Activated T-cell treated with anti-CD3 and anti-CD28 coated beads, Interleukin-2, amount 50 U/mL, for 24 hours (primary cell): ENCODE data around the gene ZBTB48.
"Not testable (repeated sequence)": the region's sequence is repeated elsewhere in the genome, so short reads cannot be mapped to it uniquely, and the experiment has no call there.

Experiments used
- DNase-seq: peaks from one replicate; pipeline ENCODE4 v3.0.0-alpha.2; 2020
- H3K27ac Mint-ChIP-seq: 2 replicates; pipeline ENCODE4 v1.8.0; 2020; ENCODE audit warnings: mild to moderate bottlenecking, mixed read lengths
- H3K27me3 Mint-ChIP-seq: 2 replicates; pipeline ENCODE4 v1.8.0; 2020; ENCODE audit warnings: mixed read lengths
- H3K36me3 Mint-ChIP-seq: 2 replicates; pipeline ENCODE4 v1.8.0; 2020; ENCODE audit warnings: low read depth, mixed read lengths
- H3K4me1 Mint-ChIP-seq: 2 replicates; pipeline ENCODE4 v1.8.0; 2020; ENCODE audit warnings: low read depth, mixed read lengths
- H3K4me3 Mint-ChIP-seq: 2 replicates; pipeline ENCODE4 v1.8.0; 2020; ENCODE audit warnings: mild to moderate bottlenecking, moderate library complexity, mixed read lengths
- H3K9me3 Mint-ChIP-seq: 2 replicates; pipeline ENCODE4 v1.8.0; 2020; ENCODE audit warnings: mixed read lengths

Gene ZBTB48

GRCh38 chr1:6592865-6593593 lies 13.2 kb downstream of the ZBTB48 start:
- H3K36me3 Mint-ChIP-seq = peaks cover 97% of the 10 kb centered on the region
- H3K9me3 Mint-ChIP-seq = no peaks in the 10 kb centered on the region
- no peaks in the 10 kb centered on the region for H3K27me3 Mint-ChIP-seq
- H3K4me3 Mint-ChIP-seq = no peak overlapping the region
- H3K4me1 Mint-ChIP-seq = peaks cover 43% of the 10 kb centered on the region
- peak overlapping the region; percentile 6 for H3K27ac Mint-ChIP-seq
- DNase-seq = no peak

DNA sequence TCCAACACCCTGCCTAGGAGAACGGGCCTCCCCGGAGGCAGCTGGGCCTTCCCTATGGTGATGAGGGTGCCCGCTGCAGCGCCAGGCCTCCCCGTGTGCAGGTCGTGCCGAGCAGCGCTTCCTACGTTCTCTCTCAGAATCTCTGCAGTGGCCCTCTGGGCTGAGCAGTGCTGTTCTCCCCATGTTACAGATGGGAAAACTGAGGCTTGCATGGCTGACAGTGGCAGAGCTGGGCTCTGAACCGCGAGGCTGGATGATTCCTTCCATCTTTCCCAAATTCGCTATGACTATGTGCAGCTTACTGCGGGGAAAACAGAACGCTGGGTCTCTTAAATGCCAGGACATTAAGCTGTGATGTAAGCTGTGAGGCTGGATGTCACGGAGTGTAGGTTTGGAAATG lies 14.0 kb downstream of the ZBTB48 start:
- no peaks in the 10 kb centered on the region for H3K27me3 Mint-ChIP-seq
- peaks cover 45% of the 10 kb centered on the region for H3K4me1 Mint-ChIP-seq

GRCh38 chr1:6594977-6595740 lies 15.4 kb downstream of the ZBTB48 start:
- H3K27ac Mint-ChIP-seq = peak overlapping the region; percentile 27
- no peak for DNase-seq
- H3K36me3 Mint-ChIP-seq = peaks cover 96% of the 10 kb centered on the region
- H3K4me1 Mint-ChIP-seq = peaks cover 57% of the 10 kb centered on the region
- H3K27me3 Mint-ChIP-seq = no peaks in the 10 kb centered on the region
- H3K4me3 Mint-ChIP-seq = no peak overlapping the region
- no peaks in the 10 kb centered on the region for H3K9me3 Mint-ChIP-seq

More for the DNA sequence above, 14.0 kb downstream of the ZBTB48 start:
- peaks cover 97% of the 10 kb centered on the region for H3K36me3 Mint-ChIP-seq
- no peak overlapping the region for H3K4me3 Mint-ChIP-seq
- H3K27ac Mint-ChIP-seq = peak overlapping the region; percentile 8
- H3K9me3 Mint-ChIP-seq = no peaks in the 10 kb centered on the region
- DNase-seq = no peak

DNA sequence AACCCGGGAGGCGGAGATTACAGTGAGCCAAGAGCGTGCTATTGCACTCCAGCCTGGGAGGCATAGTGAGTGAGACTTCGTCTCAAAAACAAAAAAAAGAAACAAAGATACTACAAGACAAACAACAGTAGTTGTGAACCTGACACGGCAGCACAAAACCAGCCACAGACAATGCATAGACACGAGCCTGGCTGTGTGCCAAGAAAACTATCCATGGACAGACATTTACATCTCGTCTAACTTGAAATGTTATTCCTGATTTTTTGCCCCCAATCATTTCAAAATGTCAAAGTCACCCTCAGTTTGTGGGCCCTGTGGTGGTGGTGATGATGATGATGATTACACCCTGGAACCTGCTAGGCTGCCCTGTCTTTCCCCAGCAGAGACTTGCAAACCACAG lies 16.6 kb downstream of the ZBTB48 start:
- Mint-ChIP-seq H3K4me1 (peaks cover 57% of the 10 kb centered on the region), H3K4me3 (no peak overlapping the region), H3K27me3 (no peaks in the 10 kb centered on the region), H3K27ac (peak overlapping the region; percentile 69), H3K9me3 (no peaks in the 10 kb centered on the region), H3K36me3 (peaks cover 97% of the 10 kb centered on the region)
- no peak for DNase-seq

- Mint-ChIP-seq H3K9me3 (no peaks in the 10 kb centered on the region), H3K27me3 (no peaks in the 10 kb centered on the region), H3K27ac (peak overlapping the region; percentile 75), H3K4me3 (no peak overlapping the region), H3K36me3 (peaks cover 96% of the 10 kb centered on the region), H3K4me1 (peaks cover 51% of the 10 kb centered on the region)
- no peak for DNase-seq
Observed at GRCh38 chr1:6596886-6597776, 17.3 kb downstream of the ZBTB48 start.

GRCh38 chr1:6597777-6598131 lies 18.0 kb downstream of the ZBTB48 start:
- Mint-ChIP-seq H3K27ac (peak overlapping the region; percentile 75), H3K36me3 (peaks cover 89% of the 10 kb centered on the region), H3K4me1 (peaks cover 51% of the 10 kb centered on the region), H3K27me3 (no peaks in the 10 kb centered on the region), H3K4me3 (no peak overlapping the region), H3K9me3 (no peaks in the 10 kb centered on the region)
- DNase-seq = no peak

- H3K9me3 Mint-ChIP-seq = no peaks in the 10 kb centered on the region
- H3K27me3 Mint-ChIP-seq = no peaks in the 10 kb centered on the region
- H3K4me3 Mint-ChIP-seq = peak overlapping the region; percentile 92
- peak; percentile 64 for DNase-seq
- peaks cover 54% of the 10 kb centered on the region for H3K4me1 Mint-ChIP-seq
- peaks cover 73% of the 10 kb centered on the region for H3K36me3 Mint-ChIP-seq
- H3K27ac Mint-ChIP-seq = peak overlapping the region; percentile 98
Observed at GRCh38 chr1:6599141-6599975, 19.6 kb downstream of the ZBTB48 start.

GRCh38 chr1:6599991-6600390 lies 20.2 kb downstream of the ZBTB48 start:
- Mint-ChIP-seq H3K4me3 (peak overlapping the region; percentile 92), H3K36me3 (peaks cover 67% of the 10 kb centered on the region), H3K27ac (peak overlapping the region; percentile 98), H3K4me1 (peaks cover 55% of the 10 kb centered on the region)
- not testable (repeated sequence) for H3K27me3 Mint-ChIP-seq, DNase-seq, H3K9me3 Mint-ChIP-seq

DNA sequence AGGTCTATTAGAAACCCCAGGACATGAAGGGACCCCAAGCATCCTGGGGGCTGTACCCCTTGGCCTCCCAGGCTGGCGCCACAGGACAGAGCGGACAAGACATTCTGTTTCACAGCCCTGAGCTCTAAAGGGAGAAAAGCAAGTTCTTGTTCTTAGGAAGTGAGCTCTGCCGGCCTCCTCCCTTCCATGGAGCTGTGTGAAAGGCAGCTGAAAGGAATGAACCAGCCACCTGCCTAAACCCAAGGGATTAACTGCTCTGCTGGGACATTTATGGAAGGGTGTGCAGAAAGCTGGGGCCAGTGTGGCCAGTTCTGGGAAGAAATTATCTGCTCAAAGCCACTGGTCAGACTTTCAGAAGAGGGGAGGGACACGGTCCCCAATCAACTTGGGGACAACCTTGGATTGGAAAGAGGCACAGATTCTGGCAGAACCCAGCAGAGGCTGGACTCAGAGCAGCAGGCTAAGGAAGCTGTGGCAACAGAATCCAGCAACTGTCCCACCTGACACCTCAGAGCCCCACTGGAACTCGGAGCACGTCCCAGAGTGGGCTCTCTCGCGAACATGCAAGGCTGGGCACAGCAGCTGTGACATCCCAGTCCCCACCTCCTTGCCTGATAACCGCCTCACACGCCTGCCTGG lies 20.7 kb downstream of the ZBTB48 start:
- DNase-seq = no peak
- H3K36me3 Mint-ChIP-seq = peaks cover 62% of the 10 kb centered on the region

DNA sequence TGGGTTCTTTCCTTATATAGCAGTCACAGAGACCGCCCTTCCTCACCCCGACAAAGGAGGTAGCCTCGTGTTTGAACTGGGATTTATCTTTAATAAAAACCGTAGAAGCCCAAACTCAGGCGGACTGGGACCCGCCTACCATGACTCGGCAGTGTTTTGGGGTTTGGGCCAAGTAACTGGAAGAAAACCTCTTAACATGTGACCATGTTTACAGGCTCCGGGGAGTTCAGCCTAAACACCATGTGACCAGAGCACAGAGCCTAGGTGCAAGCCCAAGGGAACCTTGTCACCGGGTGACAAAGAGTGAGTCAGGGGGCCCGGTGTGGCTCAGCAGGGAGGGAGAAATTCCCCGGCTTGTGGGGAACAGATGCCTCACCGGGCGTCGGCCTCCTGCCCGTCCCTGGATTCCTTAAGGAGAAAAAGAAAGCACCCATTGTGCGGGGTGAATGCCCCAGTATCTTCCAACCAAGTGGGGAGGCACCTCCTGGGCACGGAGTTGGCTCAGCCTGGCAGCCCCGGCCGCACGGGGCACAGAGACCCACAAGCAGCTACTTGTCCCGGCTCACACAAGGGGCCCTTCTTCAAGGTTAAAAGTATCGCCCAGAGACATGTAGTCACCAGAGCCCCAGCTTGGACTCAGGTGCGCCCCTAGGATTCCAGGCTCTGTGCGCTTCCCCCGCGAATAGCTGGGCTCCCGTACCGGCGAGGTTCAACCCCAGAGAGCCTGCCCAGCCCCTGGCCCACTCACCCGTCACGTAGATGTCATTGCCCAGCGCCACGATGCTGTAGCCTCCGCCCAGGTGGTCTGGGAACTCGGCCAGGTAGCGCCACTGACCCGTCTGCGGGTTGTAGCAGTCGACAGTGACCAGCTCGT lies 21.5 kb downstream of the ZBTB48 start:
- Mint-ChIP-seq H3K4me3 (peak overlapping the region; percentile 92), H3K9me3 (no peaks in the 10 kb centered on the region), H3K4me1 (peaks cover 46% of the 10 kb centered on the region), H3K36me3 (peaks cover 54% of the 10 kb centered on the region), H3K27me3 (no peaks in the 10 kb centered on the region), H3K27ac (peak overlapping the region; percentile 98)
- peak; percentile 86 for DNase-seq

More for the DNA sequence above, 20.7 kb downstream of the ZBTB48 start:
- H3K4me3 Mint-ChIP-seq = peak overlapping the region; percentile 92
- peaks cover 53% of the 10 kb centered on the region for H3K4me1 Mint-ChIP-seq
- H3K9me3 Mint-ChIP-seq = no peaks in the 10 kb centered on the region
- no peaks in the 10 kb centered on the region for H3K27me3 Mint-ChIP-seq
- peak overlapping the region; percentile 98 for H3K27ac Mint-ChIP-seq

GRCh38 chr1:6601923-6602668 lies 22.3 kb downstream of the ZBTB48 start:
- Mint-ChIP-seq H3K36me3 (peaks cover 46% of the 10 kb centered on the region), H3K9me3 (no peaks in the 10 kb centered on the region), H3K4me3 (peak overlapping the region; percentile 92), H3K4me1 (peaks cover 38% of the 10 kb centered on the region), H3K27ac (peak overlapping the region; percentile 98), H3K27me3 (no peaks in the 10 kb centered on the region)
- no peak for DNase-seq

DNA sequence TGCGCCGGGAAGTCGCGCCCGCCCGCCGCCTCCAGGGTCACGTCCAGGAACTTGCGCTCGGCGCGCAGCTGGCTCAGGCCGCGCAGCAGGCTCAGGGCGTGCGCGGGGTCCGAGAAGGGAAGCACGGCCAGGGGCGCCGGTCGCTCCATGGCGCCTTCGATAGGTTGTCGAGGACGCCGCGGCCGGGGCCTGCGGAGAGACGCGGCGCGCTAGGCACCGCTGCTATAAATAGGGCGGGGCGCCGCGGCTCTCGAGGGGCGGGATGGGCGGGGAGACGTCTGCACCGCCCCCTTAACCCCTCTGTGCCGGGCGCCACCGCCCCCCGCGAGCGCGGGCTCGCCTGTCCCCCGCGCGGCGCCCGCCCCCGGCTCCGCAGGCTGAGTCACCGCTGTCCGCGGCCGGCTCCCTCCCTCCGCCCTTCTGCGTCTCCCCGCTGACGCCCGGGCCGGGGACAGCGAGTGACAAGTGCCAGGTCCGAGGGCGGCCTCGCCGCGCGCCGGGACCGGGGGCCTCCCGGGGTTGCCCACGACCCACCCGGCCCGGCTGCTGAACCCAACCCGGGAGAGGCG lies 23.0 kb downstream of the ZBTB48 start, which contains the start of gene KLHL21:
Gene KLHL21, minus strand, starts transcription at position 201 of the 569 bp plus-strand sequence. Its CDS starts 52 bp downstream, at position 149.
- DNase-seq = peak; percentile 92
- Mint-ChIP-seq H3K4me1 (peaks cover 31% of the 10 kb centered on the region), H3K27me3 (no peaks in the 10 kb centered on the region), H3K9me3 (no peaks in the 10 kb centered on the region), H3K4me3 (peak within 1 kb of the TSS; percentile 92), H3K36me3 (peaks cover 39% of the 10 kb centered on the region), H3K27ac (peak within 1 kb of the TSS; percentile 98)
